GM21526 (cell line): ENCODE measurements around the gene CHTF18.
"Not testable (repeated sequence)": the region's sequence is repeated elsewhere in the genome, so short reads cannot be mapped to it uniquely, and the experiment has no call there.

Experiments used
- ATAC-seq: cut with Tn5 transposase; IDR thresholded peaks from one replicate; pipeline ENCODE4 v1.9.1; 2021; ENCODE audit warnings: moderate library complexity; ENCODE audit not compliant: unreplicated experiment, low FRiP score

CHTF18 gene

DNA sequence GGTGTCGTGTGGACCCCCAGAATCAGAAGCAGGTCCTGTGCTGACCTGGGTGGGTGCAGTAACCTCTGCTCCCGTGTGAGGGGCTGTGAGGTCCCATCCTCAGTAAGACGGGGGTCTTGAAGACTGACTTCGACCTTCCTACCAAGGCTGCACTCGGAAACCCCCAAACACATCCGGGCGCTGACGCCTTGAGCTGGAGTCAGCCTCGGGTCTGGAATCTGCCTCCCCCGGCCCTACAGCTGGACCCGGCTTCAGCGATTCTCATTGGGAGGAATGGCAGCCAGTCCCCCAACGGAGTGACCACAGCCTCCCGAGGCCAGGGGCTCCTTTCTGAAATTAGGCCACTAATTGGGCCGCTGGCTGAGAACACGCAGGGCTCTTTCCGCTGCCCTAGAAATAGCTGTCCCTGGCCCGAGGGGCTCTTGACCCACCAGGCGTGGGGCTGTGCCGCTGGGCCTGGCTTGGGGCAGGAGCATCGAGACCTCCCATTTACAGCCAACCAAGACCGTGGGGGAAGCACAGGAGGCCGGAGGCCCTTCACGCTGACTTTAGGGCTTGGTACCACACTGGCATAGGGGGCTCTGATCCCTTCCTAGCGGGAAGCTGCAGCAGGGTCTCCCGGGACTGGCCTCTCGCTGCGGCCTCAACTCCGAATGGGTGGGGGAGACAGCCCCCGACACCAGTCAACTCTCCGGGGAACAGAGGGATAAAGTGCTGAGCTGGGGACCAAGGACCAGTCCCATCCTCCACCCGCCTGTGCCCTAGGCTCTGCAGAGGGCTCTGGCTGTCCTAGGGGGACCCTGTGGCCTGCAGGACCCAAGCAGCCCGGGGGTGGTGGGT, 14.7 kb downstream of the CHTF18 start:
- no peak for ATAC-seq

DNA sequence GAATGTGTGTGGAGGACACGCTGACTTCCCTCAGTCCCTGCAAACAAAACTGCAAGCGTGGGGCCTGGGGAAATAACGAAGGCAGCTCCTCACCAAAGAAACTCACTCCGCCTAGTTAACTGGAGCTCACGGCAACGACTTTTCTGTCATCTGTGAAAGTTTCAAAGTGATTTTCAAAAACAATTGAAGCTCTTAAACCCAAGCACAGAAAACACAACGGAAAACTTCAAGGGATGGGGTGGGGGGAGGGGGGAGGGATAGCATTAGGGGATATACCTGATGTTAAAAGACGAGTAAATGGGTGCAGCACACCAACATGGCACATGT, 15.3 kb downstream of the CHTF18 start:
- no peak for ATAC-seq

DNA sequence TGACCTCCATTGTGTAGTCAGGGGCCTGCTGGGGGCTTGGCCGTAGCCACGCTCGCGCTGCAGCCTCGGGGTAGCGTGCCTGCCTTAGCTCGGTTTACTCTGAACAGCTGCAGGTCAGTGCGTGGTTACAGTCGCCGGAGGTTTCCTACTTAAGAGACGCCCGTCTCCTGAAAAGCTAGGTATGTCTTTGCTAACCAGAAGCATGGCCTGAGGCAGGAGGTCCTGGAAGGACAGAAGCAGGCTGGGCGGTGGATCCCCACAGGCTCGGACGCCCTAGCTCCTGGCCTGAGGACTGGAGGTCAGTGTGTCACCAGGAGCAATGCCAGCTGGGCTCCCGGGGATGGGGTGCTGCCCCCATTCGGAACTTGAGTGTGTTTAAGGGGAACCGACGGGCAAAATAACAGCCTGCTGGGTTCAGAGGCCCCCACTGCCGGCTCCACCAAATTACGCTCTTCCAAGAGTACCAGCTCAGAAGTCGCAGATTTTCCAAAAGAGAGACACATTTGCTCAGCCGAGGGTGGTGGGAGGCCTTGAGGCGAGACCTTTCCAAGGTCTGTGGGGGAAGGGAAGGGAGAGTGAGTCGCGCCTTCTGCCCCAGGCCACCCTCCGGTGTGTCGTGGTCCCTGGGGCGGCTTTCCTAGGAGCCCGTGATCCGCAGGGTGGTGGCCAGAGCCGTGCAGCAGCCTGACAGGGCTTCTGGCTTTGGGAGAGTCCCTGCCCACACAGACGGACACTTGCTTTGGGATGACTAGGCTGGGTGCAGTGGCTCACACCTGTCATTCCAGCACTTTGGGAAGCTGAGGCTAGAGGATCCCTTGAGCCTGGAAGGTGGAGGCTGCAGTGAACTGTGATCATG, 16.0 kb downstream of the CHTF18 start:
- no peak for ATAC-seq

DNA sequence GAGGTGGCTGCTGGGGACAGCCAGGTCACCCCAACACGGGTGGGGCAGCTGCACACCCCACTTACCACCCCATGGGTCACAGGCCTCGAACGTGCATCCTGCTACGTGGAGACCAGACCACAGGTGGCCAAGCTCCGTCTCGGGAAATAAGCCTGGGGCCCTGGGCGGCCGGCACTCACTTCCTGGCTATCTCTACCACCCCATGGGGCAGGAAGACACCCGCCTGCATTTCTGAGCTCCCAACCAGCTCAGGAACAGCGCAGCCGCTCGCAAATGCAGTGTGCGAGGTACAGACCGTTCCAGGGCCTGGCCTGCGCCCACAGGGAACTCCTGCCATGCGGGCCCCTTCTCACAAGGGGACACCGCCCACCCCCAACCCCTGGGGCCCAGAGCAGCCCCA, 17.1 kb downstream of the CHTF18 start:
- no peak for ATAC-seq

DNA sequence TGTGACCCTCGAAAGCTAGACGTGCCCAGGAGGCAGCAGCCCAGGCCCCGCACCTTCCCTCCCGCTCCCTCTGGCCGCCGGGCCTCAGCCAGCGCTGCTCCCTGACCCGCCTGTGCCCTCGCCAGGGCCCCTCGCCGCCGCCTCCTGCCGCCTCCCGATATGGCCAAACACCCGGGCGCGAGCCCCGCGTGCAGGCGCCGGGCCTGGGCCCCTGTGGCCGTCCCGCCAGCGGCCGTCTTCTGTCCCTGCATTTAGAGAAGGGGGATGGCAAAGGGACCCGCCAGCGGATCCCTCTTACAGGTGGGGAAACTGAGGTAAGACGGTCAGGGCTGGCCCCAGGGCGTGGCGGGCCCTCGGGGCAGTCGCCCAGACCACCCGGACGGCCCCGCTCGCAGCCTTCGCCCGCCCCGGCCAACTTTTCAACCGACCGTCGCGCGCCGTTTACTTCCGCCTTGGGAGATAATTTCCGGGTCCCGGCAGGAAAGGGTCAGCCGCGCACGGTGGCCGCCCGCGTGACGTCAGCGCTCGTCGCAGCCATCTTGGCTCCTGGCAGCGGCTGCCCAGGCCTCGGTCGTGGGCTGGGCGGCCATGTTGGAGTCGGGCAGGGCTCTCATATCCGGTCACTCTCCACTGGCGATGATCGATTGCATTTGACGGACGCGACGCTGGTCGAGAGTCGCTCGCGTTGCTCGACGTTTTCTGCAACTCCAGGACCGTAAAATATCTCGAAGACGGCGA, 19.1 kb downstream of the CHTF18 start:
- peak; percentile 70 for ATAC-seq

DNA sequence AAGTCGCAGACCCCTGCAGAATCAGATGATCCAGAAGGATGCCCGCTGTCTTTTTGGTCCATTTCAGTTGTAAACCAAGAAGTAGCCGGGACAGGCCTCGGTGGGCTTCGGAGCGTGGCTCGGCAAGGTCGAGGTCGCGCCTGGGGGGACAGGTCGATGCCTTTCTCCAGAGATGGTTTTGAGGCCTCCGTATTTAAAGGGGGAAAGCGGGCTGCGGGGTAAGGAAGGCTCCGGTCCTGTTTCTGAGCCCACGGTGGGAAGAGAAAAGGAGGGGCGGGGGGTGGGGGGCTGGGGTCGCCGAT, 19.6 kb downstream of the CHTF18 start:
- no peak for ATAC-seq

DNA sequence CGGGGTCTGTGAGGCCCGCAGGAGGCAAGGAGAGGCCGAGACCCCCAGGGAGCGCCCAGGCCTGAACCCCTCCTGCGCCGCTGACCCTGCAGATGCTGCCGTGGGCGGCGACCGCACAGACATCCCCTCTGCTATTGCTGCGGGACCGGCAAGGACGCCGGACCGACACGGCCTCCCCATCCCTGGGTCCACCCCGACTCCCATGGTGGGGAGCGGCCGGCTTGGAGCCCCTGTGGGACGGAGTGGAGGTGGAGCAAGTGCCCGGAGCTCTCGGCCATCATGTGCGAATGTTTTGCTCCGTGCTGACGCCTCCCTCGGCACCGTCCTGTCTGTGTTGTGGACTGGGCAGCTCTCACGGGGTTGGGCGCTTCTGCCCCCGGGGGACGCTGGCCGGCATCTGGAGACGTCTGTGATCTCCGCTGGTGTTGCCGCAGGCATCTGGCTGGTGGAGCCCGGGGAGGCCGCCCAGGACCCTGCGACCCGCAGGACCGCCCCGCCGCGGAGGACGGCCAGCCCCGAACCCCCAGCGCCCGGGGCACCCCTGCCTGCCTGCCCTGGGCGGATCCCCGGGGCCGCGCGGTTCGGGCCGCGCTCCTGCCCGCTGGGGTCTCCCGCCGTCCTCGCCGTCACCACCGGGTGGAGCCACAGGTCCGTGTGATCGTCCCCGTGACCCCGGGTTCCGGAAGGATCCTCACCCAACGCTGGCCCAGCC, 24.9 kb downstream of the CHTF18 start:
- ATAC-seq, result no peak

DNA sequence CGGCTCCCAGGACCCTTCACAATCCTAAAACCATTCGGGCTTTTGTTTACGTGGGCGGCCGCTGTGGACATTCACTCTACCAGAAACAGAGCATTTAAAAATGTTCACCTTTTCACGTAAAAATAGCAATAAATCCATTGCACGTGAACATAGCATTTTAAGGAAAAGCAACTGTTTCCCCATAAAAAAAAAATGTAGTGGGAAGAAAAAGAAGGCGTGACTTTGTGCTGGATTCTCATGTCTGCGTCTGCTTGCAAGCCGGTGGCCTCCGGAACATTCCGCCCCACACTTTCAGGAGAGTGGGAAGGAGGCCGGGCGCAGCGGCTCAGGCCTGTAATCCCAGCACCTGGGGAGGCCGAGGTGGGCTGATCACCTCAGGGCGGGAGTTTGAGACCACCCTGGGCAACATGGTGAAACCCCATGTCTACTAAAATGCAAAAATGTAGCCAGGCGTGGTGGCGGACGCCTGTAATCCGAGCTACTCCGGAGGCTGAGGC, 25.5 kb downstream of the CHTF18 start:
- no peak for ATAC-seq

DNA sequence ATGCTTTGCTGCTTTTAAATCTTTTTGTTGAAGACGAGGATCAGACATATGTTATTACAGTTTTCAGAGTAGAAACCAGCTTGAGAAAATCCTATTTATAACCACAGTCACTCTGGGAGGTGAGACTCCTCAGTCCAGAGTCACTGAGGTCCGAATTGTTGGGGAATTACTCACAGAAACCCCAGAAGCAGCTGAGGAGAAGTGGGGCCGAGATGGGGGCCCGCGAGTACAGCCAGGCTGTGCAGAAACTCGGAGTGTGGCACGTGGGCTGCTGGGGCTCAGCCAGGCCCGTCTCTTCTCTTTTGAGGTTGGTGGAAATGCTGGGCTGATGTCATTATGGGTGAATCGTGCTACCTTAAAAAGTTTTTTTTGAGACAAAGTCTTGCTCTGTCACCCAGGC, 26.6 kb downstream of the CHTF18 start:
- no peak for ATAC-seq

DNA sequence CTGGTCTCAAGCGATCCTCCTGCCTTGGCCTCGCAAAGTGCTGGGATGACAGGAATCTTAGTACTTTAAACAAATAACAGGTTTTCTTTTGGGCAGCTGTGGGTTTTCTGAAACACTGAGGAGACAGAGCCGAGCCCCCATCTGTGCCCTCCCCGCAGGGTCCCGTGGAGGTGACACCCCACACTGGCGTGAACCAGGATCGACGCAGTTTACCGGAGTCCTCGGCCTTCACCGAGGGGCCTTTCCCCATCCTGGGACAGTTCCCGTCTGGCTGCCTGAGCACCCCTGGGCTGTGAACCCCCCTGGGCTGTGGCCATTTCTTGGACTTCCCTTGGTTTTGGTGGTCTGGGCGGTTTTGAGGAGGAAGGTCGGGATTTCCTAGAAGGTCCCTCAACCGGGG, 27.4 kb downstream of the CHTF18 start:
- no peak for ATAC-seq

DNA sequence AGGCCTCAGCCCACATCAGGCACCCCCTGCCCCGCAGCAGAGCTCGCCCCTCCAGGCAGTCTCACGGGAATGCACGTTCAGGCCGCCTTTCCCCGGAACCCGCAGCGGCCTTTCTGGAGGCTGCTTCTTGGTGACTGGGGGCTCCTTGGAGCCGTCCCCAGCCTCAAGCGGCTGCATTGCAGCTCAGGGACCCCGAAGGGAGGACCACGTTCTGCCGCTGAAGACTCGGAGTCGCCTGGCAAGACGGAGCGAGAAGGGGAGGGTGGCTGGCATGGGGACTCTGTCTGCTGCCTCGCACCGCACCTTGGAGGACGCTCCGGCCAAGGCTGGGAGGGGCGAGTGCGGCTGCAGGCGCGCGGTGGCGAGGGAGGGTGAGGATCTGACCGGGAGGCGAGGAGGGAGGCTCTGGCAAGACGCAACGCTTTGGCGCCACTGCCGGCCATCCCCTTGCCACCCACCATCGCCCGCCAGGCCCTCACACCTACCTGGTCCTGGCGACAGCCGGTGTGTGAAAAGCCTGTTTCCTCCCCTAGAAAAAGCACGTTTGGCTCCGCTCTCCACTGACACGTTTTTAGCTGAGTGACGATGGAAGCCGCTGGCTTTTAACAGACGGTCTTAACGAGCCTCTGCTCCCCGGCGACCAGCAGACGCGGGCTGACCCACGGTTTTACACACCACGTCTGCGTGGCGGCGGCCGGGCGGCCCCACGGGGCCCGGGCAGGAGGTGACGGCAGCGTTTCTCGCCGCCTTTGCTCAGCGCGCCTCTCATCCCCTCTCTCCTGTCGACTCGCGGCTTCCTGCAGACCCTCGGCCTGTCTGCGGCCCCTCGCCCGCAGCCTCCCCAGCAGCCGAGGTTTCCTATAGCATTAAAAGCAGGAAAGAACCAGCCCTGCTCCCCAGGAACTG, 28.8 kb downstream of the CHTF18 start:
- ATAC-seq, result no peak

DNA sequence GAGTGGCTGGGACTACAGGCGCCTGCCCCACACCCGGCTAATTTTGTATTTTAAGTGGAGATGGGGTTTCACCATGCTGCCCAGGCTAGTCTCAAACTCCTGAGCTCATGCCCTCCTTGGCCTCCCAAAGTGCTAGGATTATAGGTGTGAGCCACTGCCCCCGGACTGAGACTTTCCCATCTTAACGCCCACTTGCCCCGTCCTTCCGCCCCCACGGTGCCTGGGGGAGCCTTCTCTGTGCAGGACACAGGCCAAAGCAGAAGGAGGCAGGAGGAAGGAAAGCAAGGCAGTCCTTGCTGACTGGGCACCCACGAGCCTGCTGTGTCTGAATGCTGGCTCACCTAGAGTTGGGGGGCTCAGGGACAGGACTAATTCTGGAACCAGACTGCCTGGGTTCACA, 29.7 kb downstream of the CHTF18 start:
- no peak for ATAC-seq

DNA sequence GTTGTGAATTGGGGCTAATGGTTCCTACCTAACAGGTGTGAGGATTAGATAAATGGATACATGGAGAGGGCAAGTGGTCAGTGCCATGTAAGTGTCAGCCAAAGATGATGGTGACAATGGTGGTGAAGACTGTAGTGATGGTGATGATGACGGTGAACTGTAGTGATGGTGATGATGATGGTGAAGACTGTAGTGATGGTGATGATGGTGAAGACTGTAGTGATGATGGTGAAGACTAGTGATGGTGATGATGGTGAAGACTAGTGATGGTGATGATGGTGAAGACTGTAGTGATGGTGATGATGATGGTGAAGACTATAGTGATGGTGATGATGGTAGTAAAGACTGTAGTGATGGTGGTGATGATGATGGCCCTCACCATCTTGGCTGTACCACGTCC, 30.2 kb downstream of the CHTF18 start:
- no peak for ATAC-seq

DNA sequence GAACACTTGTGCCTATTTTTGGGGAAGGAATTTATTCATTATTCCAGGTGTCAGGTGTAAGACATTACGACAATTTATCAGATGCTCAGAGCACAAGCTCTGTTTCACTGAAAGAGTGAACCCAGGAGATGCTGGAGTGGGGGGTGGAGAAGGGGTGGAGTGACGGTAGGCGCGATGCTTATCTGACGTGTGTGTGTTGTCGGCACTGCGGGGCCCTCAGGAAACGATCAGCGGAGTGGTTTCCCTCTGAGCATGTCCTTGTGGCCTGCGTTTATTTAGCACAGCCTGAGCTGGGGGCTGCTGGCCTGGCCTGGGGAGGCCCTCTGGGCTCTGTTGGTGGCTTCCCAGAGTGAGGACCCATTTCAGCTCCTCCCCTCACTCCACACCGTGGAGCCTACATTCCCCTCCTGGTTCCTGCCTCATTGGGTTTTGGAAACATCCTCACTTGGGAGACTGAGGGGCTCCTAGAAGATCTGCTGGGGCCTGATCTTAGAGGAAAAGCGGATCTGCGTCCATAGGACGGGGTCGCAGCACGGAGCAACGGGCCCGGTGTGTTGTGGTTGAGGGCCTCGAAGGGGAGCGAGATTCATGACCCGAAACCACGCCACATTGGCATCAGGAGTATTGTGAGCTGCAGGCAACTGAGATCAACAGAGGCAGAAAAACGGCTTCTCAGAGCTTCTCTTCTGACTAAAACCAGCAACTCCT, 31.1 kb downstream of the CHTF18 start:
- no peak for ATAC-seq

DNA sequence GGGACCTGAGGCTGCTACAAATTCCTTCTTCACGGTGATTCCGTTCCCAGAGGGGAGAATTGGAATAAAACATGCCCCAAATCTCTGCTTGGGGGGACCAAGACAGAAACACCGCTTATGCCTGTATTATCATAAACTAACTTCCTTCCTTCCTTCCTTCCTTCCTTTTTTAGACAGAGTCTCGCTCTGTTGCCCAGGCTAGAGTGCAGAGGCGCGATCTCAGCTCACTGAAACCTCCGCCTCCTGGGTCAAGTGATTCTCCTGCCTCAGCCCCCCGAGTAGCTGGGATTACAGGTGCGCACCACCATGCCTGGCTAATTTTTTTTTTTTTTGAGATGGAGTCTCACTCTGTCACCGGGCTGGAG, 31.6 kb downstream of the CHTF18 start:
- ATAC-seq, result not testable (repeated sequence)

DNA sequence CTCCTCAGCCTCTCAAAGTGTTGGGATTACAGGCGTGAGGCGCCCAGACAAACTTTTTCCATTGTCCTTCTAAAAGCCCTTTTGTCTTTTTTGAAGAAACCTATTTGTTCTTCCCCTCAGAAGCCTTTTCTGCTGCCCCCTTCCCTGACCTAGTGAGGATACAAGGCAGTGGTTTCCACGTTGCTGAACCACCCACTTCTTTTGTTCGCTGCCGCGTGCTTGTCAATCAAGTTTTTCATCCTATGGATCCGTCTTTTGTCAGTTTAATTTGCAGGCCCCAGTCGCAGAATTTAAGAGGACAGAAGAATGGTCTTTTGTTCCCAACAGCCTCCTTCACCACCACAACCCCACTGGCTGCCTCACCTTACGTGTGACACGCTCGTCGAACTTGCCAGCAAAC, 32.3 kb downstream of the CHTF18 start:
- ATAC-seq, result no peak

DNA sequence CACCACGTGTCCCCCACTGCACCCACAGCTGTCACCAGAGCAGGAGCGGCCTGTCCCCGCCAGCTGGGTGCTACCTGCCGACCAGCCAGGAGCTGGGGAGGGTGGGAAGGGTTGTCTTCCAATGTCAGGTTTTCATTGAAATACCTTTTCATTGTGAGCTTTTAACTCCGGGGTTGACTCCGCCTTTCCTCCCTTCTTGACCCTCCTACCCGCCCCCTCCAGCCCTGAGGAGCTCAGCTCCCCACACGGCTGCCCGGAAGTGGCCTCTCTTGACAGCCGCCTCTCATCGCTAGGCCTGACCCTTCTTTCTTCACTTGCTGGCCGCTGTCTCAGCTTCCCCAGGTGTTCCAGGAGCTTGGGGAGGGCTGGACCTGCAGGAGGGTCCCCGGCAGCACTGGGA, 33.3 kb downstream of the CHTF18 start:
- no peak for ATAC-seq

DNA sequence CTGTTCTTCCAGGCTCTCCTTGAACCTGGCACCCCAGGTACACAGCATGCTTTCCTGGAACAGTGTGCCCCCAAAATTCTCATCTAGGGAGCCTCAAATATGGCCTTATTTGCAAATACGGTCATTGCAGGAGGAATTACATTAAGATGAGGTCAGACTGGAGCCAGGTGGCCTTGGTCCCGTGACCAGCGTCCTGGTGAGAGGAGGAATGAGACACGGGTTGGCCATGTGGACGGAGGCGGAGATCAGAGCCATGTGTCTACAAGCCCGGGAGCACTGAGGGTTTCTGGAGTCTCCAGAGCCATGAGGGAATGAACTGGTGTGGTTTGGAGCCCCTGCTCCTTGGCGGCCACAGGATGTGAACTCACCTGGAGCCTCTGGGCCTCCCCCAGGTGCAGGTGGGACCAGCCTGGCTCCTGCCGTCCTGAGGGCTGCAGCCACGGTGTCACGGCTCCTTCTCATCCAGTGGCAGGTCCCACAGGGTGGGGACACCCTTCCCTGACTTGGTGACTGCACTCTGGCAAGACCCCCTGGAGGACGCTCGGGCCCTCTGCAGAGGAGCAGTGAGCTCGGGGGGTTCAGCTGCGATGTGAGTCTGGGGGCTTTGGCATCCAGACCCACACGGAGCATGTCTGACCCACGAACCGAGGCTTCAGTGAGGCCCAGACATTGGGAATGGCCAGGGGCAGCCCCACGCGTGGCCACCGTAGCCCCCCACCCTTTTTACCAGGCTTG, 33.9 kb downstream of the CHTF18 start:
- ATAC-seq, result no peak
